Activated CD8-positive, alpha-beta memory T cell treated with anti-CD3 and anti-CD28 coated beads for 48 hours (primary cell): Measurements from ENCODE around the gene ALOX12B.
"Not testable (repeated sequence)": the region's sequence is repeated elsewhere in the genome, so short reads cannot be mapped to it uniquely, and the experiment has no call there.

Experiments used
- DNase-seq, 3 experiments: peaks; one replicate each; pipeline ENCODE4 v3.0.0-alpha.2; 2020; ENCODE audit warnings: low read depth in 2 of 3, low spot score in 2 of 3

ALOX12B gene

DNA sequence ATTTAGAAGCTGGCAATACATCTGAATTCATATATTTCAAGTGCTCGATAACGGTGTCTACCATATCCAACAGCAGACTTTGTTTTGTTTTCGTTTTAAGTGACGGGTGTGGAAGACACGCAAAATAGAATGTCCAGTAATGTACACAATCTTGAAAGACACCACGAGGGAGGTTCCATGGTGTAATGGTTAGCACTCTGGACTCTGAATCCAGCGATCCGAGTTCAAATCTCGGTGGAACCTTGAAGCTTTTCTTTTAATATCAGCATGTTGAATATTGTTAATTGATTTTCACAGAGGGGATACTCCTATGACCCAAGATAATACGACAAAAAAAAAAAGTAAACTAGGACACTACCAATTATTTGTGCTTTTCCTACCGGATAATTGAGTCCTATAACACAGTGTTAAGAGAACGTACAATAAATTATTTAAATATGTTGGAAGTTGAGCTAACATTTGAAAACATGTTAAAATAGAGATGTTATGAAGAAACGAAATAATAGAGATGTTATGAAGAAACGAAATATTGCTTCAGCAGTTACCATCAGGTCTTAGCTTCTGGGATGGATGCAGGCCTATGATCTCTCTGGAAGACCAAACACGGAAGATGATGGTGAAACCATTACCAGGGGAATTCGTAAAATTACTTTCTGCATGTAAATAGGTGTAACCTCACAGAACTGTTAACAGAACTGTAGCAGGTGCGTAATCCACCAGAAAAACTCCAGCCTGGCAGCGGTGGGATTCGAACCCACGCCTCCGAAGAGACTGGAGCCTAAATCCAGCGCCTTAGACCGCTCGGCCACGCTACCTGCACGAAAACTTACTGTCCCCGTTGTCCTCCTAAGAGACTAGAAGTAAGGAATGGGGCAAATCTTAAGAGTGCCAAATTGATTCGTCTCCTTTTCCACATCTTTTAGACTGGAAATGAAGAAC, 32.3 kb upstream of the ALOX12B start:
- peak; percentile 81 to 100 (median 97) for DNase-seq

DNA sequence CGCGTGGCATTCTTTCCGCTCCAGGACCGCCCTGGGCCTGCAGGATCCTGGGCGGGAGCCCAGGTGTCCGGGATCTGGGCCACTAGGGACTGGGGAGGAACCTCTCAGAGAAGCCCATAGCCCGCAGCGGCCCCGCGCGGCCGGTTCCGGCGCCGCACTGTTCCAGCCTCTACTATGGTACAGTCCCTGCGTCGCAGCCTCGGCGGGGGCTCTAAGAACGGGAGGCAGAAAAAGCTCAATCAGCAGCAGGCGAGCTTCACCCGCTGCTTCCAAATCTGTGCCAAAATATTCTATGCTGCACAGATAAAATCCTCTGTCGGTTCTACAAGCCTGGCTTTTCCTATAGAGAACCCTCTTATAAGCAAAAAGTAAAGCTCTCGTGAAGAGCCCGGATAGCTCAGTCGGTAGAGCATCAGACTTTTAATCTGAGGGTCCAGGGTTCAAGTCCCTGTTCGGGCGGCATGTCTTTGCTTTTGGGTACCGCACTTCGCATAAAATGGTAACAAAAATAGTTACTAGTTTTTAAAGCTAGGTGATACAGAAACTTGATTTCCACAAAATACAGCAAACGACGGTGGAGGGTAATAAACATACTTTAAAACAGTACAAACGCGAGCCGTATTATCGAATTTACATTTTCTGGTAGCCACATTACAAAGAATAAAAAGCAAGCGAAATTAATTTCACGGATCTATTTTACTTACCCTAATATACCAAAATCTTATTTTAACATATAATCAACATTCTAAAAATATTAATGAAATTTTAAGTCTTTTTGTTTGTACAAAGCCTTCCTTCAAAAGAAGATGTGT, 31.5 kb upstream of the ALOX12B start:
- peak; percentile 72 to 82 (median 78) for DNase-seq

DNA sequence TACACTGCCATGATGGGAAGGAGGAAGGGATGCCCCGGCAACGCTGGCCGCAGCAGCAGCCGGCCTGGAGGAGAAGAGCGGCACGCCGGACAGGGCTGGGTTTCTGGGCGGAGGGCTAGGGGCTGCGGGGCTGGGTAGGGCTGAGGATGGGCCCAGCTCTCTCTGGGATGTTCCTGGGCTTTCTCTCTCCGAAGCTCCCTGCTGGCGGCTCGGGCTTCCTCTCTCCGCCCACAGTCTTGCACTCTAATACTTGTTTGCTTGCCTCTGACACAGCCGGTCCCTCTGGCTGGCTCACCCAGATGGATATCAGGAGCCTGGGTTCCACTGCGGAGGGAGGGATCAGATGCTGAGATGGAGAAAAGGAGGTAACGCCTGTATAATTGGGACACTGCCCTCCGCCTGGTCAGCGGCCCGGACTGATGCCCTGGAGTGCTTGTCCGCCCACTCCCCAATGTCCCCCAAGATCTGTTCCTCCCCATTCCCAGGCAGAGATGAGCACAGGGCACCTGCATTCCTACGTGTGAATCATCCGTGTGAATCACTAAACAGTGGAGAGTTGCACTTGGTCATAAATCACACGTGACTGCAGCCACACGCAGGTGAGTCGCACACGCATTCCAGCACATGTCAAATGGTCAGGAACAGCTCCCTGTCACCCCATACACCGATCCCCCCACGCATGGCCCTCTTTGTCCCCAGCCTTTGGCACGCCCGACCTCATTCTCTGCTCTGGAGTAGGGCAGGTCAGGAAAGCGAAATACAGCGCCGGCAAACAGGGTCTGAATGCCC, 30.7 kb upstream of the ALOX12B start, which contains the start of gene ALOXE3:
Gene ALOXE3, minus strand, starts transcription at position 535 of the 789 bp plus-strand sequence. Its CDS starts 524 bp downstream, at position 11.
- no peak for DNase-seq

DNA sequence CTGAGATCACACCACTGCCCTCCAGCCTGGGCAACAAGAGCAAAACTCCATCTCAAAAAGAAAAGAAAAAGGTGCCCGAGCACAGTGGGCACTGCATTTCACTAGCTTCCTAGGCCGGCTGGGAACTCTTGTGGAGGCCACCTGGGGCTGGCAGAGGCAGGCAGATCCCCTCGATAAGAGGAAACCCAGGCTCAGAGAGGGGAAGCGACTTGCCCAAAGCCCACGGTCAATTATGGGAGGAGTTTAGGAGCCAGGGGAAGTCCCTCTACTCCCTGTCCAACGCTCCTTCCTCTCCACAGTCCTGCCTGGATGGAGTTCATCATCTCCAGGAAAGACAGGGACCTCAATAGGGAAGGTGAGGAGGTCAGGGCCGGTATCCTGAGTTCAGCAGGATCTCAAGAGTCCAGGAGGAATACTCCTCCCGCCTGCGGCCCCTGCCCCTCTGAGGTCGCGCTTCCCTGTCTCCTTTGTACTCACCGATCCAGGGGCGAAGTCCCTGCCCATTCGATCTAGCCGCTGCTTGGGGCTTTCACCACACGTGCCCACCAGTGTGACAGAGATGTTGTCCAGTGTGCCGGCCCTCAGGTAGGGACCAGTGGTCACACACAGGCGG, 30.0 kb upstream of the ALOX12B start:
- no peak for DNase-seq

DNA sequence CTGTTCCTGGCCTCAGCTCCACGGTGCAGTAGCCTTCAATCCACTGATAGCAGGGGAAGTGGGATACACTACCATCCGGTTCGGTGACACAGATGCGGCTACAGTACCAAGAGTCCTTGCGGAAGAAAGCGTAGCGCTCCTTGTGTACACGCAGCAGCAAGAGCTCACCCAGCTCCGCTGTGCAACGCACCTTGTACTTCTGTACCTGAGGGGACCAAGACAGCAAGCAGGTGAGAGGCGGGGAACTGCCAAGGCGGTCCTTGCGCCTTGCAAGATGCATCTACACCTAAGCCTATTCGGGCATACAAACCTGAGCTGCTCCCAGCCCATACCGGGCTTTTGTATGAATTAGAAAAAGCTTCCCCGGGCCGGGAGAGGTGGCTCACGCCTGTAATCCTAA, 29.3 kb upstream of the ALOX12B start:
- no peak for DNase-seq

DNA sequence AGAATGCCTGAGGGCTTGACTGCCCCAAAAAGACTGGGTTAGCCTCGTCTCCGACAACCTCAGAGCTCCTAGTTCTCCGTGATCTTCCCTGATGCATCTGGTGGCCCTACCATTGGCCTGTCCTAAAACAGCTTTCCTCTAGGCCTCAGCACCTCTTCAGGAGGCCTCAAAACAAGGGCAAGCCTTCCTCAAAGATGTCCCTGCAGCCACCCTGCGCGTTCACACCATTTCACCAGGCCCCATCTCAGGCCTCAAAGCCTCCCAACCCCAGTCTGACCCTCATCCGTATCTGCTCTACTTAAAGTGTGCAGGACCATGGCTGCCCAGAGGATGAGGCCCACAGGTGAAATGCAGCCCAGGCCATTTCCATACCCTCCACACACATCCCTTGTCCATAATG, 23.4 kb upstream of the ALOX12B start:
- no peak for DNase-seq

DNA sequence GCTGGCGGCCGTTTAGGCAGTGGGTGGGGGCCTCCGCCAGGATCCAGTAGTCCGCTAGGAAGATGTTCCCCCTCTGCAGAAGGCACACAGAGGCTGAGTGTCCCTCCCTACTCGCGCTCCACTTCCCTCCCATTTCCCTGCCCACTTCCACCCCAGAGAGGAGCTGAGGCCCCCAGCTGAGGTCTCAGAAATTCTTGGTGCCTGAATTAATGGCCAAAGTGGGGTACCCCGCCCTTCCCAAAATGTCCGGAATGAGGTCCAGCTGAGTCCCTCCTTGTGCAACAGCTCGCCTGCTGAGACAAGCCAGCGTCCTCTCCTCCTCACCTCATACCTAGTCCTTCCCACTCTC, 22.9 kb upstream of the ALOX12B start:
- DNase-seq, result no peak

DNA sequence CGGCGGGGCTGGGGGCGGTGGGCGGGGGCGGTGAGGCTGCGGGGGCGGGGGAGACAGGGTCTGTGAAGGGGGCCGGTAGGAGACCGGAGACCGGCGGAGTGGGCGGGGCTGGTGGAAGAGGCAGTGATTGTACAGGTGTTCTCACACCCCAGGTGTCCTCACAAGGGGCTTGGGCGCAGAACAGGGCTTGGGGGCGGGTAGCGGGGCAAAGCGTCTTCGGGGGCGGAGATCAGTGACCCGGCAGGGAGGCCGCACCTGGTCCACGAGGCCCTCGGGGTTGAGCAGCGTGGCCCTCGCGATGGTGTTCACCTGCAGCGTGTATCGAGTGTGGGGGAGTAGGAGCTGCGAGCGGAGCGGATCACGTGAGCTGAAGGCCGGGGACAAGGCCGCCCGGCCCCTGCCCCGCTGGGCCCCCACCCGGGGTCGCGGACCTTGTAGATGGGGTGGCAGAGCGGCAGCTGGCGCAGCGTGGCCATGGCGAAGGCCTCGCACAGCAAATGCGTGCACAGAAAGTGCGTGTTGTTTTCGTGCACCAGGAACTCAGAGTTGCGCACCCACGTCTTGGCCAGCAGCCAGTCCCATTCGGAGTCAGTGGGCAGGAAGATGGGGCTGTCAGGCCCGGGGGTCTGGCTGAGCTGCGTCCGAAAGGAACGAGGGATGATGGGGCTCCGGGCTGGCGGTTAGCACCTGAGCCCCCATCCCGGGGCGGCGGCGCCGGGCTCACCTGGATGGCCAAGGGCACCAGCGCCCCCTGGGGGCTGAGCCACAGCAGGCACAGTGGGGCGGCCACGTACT, 22.3 kb upstream of the ALOX12B start:
- DNase-seq, result peak in 1 of 3 experiments; percentile 48

DNA sequence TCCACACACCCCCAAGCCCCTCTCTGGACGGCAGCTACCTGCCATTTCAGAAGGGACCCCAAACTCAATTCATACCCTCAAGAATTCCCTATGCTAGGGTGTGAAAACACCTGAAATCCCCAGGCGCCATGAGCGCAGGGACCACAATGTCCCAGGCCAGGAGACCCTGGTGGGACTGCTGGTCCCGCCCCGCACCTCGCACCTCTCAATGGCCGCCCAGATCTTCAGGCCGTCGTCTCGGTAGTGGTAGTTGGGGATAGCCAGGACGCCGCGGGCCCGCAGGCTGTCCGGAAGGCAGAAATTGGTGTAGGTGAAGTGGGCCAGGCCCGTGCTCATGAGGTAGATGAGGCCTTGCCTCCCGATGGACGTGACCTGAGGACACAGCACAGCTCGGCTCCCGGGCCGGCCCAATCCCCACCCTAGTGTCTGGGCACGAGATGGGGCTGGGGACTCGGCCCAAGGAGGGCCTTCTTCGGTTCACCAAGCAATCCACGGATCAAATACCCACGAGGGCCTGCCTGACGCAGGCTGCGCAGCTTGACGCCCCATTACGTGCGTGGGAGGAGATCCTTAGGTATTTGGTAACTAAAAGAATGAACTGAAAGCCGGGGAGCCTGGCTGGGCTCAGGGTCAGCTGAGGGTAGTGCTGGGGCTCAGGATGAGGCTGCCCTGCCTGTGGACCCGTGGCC, 21.6 kb upstream of the ALOX12B start:
- DNase-seq, result no peak

DNA sequence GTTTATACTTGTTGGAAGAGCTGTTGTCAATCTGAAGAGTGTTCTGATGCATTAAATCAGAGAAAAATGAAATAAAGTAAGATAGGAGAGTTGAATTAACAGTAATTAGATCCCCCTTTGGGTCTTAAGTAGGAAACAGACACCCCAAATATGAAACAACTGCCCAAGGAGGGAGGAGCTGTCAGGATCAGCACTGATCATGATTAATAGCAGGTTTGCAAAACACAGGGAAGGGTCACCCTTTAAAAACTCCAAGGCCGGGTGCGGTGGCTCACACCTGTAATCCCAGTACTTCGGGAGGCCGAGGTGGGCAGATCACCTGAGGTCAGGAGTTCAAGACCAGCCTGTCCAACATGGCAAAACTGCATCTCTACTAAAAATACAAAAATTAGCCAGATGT, 19.5 kb upstream of the ALOX12B start:
- DNase-seq, result not testable (repeated sequence)

DNA sequence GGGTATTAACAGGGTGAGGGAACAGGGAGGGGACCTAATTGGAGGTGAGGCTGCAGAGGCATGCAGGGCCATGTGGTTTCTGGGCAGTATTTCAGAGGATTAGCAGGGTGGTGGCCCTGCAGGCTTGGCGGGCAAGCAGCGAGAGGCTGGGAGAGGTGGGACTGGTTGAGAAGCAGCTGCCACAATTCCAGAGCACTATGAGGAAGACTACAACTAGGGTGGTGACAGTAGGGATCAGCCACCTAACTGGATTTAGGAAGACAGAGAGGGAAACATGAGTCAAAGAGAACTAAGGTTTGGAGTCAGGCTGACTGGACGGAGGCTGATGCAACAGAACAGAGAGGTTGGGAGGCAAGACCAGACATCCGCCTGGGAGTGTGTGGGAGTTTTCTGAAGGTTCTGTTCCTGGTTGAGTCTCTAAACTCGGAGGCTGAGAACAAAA, 18.5 kb upstream of the ALOX12B start:
- DNase-seq, result no peak

DNA sequence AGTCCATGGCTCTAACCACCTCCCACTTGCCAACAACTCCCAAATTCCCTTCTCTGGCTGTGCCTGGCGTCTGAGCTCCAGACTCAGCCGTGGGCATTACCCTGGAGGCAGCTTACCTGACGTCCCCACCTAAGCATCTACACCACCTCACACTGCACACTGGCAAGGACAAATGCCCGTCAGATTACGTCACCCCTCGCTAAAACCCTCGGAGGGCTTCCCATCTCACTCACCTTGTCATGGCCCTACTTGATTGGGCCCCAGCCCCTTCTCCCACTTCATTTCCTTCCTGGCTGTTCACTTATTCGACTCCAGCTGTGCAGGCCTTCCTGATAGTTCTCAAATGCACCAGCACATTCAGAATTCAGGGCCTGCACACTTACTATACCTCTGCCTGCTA, 17.4 kb upstream of the ALOX12B start:
- DNase-seq, result no peak

DNA sequence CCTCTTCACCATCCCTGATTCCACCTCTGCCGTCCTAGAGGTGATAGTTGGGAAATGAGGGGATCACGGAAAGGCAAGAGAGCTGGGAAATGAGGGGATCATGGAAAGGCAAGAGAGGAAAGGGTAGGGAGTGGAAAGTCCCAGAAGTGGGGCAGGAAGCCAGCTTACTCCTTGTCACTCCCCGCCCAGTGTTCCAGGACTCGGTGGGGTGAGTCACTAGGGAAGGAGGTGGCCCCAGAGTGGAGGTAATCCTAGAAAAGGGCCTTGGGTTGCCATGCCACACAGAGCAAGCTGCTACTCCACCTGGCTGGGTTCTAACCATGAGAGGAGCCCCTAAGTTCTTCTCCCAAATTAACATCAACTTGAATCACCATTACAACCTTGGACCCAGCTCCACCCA, 16.0 kb upstream of the ALOX12B start:
- DNase-seq, result no peak

DNA sequence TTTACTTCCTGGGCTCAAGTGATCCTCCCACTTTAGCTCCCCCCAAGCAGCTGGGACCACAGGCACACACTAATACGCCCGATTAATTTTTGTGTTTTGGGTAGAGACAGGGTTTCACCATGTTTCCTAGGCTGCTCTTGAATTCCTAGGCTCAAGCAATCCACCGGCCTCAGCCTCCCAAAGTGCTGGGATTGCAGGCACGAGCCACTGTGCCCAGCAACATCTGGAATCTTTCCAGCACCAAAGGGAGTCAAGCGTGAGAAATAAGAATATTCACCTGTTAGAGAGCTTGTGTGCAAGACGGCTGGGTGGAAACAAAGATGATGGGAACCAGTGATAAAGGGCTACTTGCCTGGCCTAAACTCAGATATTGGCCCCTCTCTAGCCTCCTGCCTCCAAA, 14.2 kb upstream of the ALOX12B start:
- DNase-seq, result no peak

DNA sequence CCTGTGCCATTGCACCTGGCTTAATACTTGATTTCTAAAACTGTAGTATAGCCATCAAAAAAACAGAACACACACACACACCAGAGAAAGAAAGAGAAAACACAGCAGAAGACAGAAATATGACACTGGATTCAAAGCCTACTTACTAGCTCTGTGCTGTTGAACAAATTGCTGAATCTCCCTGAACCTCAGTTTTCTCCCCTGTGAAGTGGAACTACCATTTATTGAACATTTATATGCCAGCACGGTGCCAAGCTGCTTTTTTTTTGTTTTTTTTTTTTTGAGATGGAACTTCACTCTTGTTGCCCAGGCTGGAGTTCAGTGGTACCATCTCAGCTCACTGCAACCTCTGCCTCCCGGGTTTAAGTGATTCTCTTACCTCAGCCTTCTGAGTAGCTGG, 13.2 kb upstream of the ALOX12B start:
- no peak for DNase-seq

DNA sequence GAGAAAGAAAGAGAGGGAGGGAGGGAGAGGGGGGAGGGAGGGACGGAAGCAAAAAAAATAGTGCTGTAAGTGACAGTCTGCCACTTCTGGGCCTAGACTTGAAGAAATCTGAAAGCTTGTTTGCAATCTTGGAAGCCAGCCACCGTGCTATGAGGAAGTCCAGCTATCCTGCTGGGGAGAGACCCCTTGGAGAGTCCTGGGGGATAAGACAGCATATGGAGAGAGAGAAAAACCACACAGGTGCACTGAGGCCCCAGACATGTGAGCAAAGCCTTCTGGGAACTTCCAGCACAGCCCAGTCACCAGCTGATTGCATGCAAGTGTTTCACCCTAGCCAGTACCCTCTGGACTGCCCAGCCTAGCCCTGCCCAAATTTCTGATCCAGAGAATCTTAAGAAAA, 12.6 kb upstream of the ALOX12B start:
- DNase-seq, result no peak

DNA sequence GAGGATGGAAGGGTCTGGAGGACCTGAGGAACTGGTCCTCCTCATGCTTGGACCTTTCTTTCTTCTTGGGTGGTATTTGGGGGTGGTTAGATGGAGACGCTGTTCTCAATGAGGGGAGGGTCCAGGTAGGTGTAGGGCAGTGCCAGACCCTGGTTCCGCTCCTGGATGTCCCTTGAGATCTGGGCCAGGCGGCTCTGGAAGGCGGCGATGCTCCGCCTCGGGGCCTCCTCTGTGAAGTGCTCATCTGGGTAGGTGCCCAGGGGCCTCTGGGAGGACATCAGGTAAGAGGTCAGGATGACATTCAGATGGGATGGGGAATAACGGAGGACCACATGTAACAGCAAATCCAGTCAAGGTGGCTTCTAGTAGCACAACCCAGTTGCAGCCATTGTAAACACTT, 9.0 kb upstream of the ALOX12B start:
- DNase-seq, result no peak

DNA sequence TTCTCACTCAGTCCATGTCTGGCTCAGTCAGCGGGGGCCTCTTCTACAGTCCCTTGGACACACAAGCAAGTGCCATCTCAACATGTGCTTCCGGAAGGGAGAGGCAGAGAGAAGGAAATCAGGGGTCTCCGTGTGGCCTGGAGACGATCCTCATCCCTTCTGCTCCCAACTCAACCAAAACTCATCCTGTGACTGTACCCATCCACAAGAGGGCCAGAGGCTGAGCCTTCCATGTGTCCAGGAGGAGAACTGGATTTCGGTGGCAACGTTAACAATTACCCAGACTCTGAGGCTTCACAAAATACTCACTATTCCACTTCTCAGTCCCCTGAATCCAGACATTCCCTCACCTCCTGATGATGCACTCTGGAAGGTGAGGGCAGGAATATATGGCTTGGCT, 7.8 kb upstream of the ALOX12B start:
- no peak for DNase-seq

DNA sequence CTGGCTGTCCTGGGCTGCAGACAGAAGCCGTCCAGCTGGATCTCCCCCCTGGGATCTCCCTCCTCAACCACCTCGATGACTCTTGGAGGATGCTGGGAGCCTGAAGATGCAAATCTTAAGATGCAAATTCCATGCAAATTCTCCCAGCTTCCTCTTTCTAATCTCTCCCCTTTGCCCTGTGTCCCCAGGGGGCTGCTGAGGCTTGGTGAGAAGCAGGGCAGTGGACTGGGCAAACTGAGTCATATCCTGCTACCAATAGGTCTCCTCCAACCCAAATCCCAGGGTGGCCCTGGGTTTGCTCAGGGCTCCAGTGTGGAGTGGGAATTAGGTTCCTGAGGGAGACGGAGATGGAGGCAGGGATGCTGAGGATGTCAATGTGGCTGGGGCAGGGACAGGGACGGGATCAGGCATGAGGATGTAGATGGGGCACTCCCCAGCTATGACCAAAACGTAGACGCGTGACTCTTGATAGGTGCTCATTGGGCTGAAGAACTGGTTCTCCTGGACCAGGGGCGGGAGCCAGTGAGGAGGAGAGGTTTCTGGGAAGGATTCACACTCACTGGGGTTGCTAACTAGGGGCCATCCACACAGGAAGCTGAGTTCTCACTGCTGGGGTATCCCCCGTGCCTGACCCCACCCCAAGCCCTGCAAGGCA, 3.6 kb upstream of the ALOX12B start:
- DNase-seq, result no peak
